Activated B cell treated with CpG ODN at 0.5 μM for 24 hours (primary cell): Measurements from ENCODE around the gene CDADC1. TPM values are rescaled to one million over a fixed set of nuclear protein-coding genes. Genes with fewer than 3 reads are reported as not detected.

Source experiments
- ATAC-seq: fragments of 200-7000 bp; cut with Tn5 transposase; one replicate; pipeline ENCODE4 v1.10.0; 2021; ENCODE audit warnings: low read depth, mild to moderate bottlenecking, moderate library complexity
- CTCF ChIA-PET: fragments of 350-600 bp; sonication (Branson Sonifier 250); formaldehyde crosslinking; loops from one replicate; lab custom pipeline; 2021; ENCODE audit warnings: antibody characterized with exemption; lab: Charles Lee
- POLR2A ChIA-PET: fragments of 350-600 bp; sonication (Branson Sonifier 250); formaldehyde crosslinking; loops from one replicate; lab custom pipeline; 2021; ENCODE audit warnings: antibody characterized with exemption; lab: Charles Lee
- DNase-seq: peaks from one replicate; pipeline ENCODE4 v3.0.0; 2022
- H3K27ac Mint-ChIP-seq: one replicate; pipeline ENCODE4 v1.8.0; 2020; ENCODE audit warnings: mixed read lengths
- H3K27me3 Mint-ChIP-seq: one replicate; pipeline ENCODE4 v1.8.0; 2021; ENCODE audit warnings: mixed read lengths
- H3K36me3 Mint-ChIP-seq: one replicate; pipeline ENCODE4 v1.8.0; 2021; ENCODE audit warnings: low read depth, mixed read lengths
- H3K4me1 Mint-ChIP-seq: one replicate; pipeline ENCODE4 v1.8.0; 2021; ENCODE audit warnings: mixed read lengths
- H3K4me3 Mint-ChIP-seq: one replicate; pipeline ENCODE4 v1.8.0; 2020; ENCODE audit warnings: mild to moderate bottlenecking, mixed read lengths
- H3K9me3 Mint-ChIP-seq: one replicate; pipeline ENCODE4 v1.8.0; 2020; ENCODE audit warnings: mixed read lengths
- CTCF ChIP-seq: fragments of 200-600 bp; IDR thresholded peaks from one replicate; pipeline ENCODE4 v1.8.0; 2022; ENCODE audit warnings: antibody characterized with exemption, mild to moderate bottlenecking
- intact Hi-C: fragments of 100-400 bp; cut with micrococcal nuclease; formaldehyde crosslinking; loops from one replicate; pipeline ENCODE4 v1.15.1; 2024
- total RNA-seq: library from RNA; stranded (reverse); gene quantifications from 2 replicates; pipeline ENCODE4 v1.2.3, GENCODE V29; 2022

The CDADC1 gene
- total RNA-seq, 1 donor from 2014 or later: 10.4 TPM

GRCh38 chr13:49240017-49240416 is 7.7 kb upstream of the CDADC1 start:
- TF ChIP-seq CTCF: no peak
- ChIA-PET CTCF (interaction anchor here (1.0 to 2.5 kb wide), 2 partner anchors 40 to 367 kb away, joined by 3 to 15 read pairs; no protein-coding TSS in a partner anchor), POLR2A (no interaction called here)
- H3K27me3 Mint-ChIP-seq: peaks cover 6% of the 10 kb centered on the region
- intact Hi-C loops: loop anchor here (1.0 to 5.0 kb wide), 2 partner anchors 41 to 367 kb away; no protein-coding TSS in a partner anchor
- no peaks in the 10 kb centered on the region for H3K4me1 Mint-ChIP-seq
- H3K36me3 Mint-ChIP-seq: no peaks in the 10 kb centered on the region
- ATAC-seq (peak; percentile 49), DNase-seq (no peak)
- no peak overlapping the region for H3K4me3 Mint-ChIP-seq
- no peaks in the 10 kb centered on the region for H3K9me3 Mint-ChIP-seq
- H3K27ac Mint-ChIP-seq: no peak overlapping the region

- intact Hi-C loops: loop anchor here (5.0 kb wide), 1 partner anchor 366 kb away; no protein-coding TSS in a partner anchor
- ChIA-PET POLR2A (no interaction called here), CTCF (interaction anchor here (2.5 kb wide), 1 partner anchor 38 kb away, joined by 15 read pairs; no protein-coding TSS in a partner anchor)
- Mint-ChIP-seq H3K4me1 (no peaks in the 10 kb centered on the region), H3K4me3 (no peak overlapping the region), H3K27me3 (peaks cover 6% of the 10 kb centered on the region), H3K36me3 (no peaks in the 10 kb centered on the region), H3K9me3 (no peaks in the 10 kb centered on the region), H3K27ac (no peak overlapping the region)
- TF ChIP-seq CTCF: no peak
- ATAC-seq (no peak), DNase-seq (no peak)
These were observed 6.4 kb upstream of the CDADC1 start for GRCh38 chr13:49241296-49241695.

DNA sequence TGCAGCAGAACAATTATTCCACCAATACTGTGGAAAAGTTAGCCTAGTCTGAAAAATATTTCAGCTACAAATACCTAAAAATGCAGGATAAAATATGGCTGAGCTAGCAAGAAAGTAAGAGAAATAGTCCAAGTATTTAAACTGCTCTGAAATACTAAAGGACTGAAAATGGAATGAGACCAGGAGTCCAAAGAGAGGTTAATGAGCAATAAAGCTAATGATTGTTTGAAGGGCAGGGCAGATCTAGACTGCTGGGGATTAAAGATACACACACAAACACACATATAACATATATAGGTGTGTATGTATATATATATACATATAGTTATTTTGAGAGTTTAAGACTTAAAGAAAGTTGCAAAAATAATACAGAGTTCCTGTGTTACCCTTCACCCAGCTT is 2.6 kb upstream of the CDADC1 start:
- CTCF ChIA-PET: interaction anchor here (1.2 kb wide), 1 partner anchor 8 kb away, joined by 3 read pairs; no protein-coding TSS in a partner anchor
- Mint-ChIP-seq H3K4me1 (peaks cover 20% of the 10 kb centered on the region), H3K27ac (no peak overlapping the region), H3K4me3 (no peak overlapping the region), H3K36me3 (peaks cover 12% of the 10 kb centered on the region), H3K27me3 (peaks cover 6% of the 10 kb centered on the region), H3K9me3 (no peaks in the 10 kb centered on the region)
- TF ChIP-seq CTCF: no peak
- ATAC-seq (no peak), DNase-seq (no peak)
- intact Hi-C loops: loop anchor here (5.0 kb wide), 2 partner anchors 197 to 547 kb away; partner anchors contain the start of genes CAB39L, KPNA3 and SETDB2
- POLR2A ChIA-PET: interaction anchor here (1.2 kb wide), 1 partner anchor 36 kb away, joined by 3 read pairs; no protein-coding TSS in a partner anchor

- H3K4me3 Mint-ChIP-seq: peak overlapping the region; percentile 99
- peak overlapping the region; percentile 94 for H3K27ac Mint-ChIP-seq
- H3K9me3 Mint-ChIP-seq: no peaks in the 10 kb centered on the region
- CTCF ChIA-PET: interaction anchor here (0.8 to 0.9 kb wide), 2 partner anchors 15 to 32 kb away, joined by 3 read pairs; no protein-coding TSS in a partner anchor
- peak; percentile 22 for ATAC-seq
- H3K27me3 Mint-ChIP-seq: peaks cover 6% of the 10 kb centered on the region
- peaks cover 22% of the 10 kb centered on the region for H3K36me3 Mint-ChIP-seq
- no peak for TF ChIP-seq CTCF
- no peak for DNase-seq
- POLR2A ChIA-PET: interaction anchor here (0.6 to 2.0 kb wide), 7 partner anchors 11 to 1265 kb away, joined by 3 to 12 read pairs (median 4); partner anchors contain the start of genes KPNA3 and SPRYD7
- intact Hi-C loops: loop anchor here (1.0 to 5.0 kb wide), 4 partner anchors 9 to 545 kb away; partner anchors contain the start of genes CAB39L, KPNA3 and SETDB2
- peaks cover 22% of the 10 kb centered on the region for H3K4me1 Mint-ChIP-seq
These were observed 679 bp upstream of the CDADC1 start for GRCh38 chr13:49246850-49247642.

DNA sequence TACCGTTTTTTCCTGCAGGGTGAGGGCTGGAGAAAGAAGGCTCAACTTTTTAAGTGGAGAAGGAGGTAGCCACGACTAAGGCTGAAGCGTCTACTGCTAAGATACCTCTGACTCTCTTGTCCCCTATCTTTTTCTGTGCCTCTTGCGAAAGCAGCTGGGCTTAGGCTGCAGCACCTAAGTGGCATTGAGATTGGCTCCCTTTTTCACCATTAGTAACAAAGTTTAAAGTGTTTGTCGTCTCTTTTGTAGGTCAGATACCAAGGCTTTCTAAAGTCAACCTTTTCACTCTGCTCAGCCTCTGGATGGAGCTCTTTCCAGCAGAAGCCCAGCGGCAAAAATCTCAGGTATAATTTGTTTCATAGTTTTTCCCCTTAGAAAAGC is 887 bp downstream of the CDADC1 start:
- no peak for DNase-seq
- Mint-ChIP-seq H3K36me3 (peaks cover 24% of the 10 kb centered on the region), H3K9me3 (no peaks in the 10 kb centered on the region), H3K27me3 (no peaks in the 10 kb centered on the region), H3K4me1 (peaks cover 25% of the 10 kb centered on the region), H3K27ac (peak overlapping the region; percentile 94), H3K4me3 (peak overlapping the region; percentile 99)
- CTCF ChIA-PET: interaction anchor here (1.1 kb wide), 1 partner anchor 32 kb away, joined by 4 read pairs; no protein-coding TSS in a partner anchor
- POLR2A ChIA-PET: interaction anchor here (0.6 to 2.0 kb wide), 5 partner anchors 9 to 688 kb away, joined by 3 to 12 read pairs (median 4); partner anchors contain the start of genes KPNA3 and SPRYD7
- TF ChIP-seq CTCF: no peak
- ATAC-seq: no peak
- intact Hi-C loops: loop anchor here (5.0 kb wide), 2 partner anchors 194 to 544 kb away; partner anchors contain the start of genes CAB39L, KPNA3 and SETDB2
